ENCODE measurements around the gene IGF1.

DNA sequence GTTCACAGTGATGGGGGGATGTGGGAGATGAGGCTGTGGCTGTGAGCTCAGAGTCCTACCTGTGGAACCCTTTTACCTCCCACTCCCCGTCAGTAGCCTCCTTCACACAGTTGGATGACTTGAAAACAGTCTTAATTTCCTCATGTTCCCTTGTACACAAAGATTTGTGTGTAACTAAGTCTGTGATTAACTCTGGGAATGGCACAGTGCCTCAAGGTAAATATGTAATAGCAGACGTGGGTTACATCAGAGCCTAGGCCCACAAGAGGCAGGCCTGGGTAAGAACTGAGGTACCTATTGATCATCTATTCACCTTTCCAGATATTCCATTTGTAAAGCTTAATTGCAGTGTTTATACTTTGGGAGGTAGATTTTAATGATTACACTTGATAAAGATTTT, 5.8 kb upstream of the IGF1 start:
- TF ChIP-seq POLR2A (IDR thresholded peaks at IDR 0.05; ENCODE audit: borderline replicate concordance, extremely low read depth, insufficient read depth, insufficient read length) = no peak
- TF ChIP-seq, protein P1, sequence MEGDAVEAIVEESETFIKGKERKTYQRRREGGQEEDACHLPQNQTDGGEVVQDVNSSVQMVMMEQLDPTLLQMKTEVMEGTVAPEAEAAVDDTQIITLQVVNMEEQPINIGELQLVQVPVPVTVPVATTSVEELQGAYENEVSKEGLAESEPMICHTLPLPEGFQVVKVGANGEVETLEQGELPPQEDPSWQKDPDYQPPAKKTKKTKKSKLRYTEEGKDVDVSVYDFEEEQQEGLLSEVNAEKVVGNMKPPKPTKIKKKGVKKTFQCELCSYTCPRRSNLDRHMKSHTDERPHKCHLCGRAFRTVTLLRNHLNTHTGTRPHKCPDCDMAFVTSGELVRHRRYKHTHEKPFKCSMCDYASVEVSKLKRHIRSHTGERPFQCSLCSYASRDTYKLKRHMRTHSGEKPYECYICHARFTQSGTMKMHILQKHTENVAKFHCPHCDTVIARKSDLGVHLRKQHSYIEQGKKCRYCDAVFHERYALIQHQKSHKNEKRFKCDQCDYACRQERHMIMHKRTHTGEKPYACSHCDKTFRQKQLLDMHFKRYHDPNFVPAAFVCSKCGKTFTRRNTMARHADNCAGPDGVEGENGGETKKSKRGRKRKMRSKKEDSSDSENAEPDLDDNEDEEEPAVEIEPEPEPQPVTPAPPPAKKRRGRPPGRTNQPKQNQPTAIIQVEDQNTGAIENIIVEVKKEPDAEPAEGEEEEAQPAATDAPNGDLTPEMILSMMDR (IDR thresholded peaks at IDR 0.05 in 2 of 3, conservative IDR thresholded peaks at IDR 0.05 in 1 of 3; ENCODE audit: borderline replicate concordance in 1 of 3, insufficient read depth in 1 of 3, low read depth in 2 of 3, low read length in 2 of 3) = no peak
- TF ChIP-seq ZFX (IDR thresholded peaks at IDR 0.05) = no peak
- no peak for TF ChIP-seq YY1 (IDR thresholded peaks at IDR 0.05; ENCODE audit: extremely low read depth, insufficient replicate concordance, low read depth, low read length)
- TF ChIP-seq EZH2 (IDR thresholded peaks at IDR 0.05) = no peak
- no peak for TF ChIP-seq EZH2phosphoT487 (IDR thresholded peaks at IDR 0.05; ENCODE audit: borderline replicate concordance)
